A673 (cell line): ENCODE measurements around the gene MKS1. TPM values are rescaled to one million over a fixed set of nuclear protein-coding genes. Genes with fewer than 3 reads are reported as not detected.

Source experiments
- BruUV-seq: library from RNA; stranded (reverse); fragments of 400-500 nt; replicated peaks from 2 replicates; lab custom pipeline; 2021; lab: Mats Ljungman, UMichigan
- CTCF ChIA-PET: fragments of 300-600 bp; sonication (Branson Sonifier 250); formaldehyde crosslinking; loops from one replicate; lab custom pipeline; 2022; ENCODE audit warnings: antibody characterized with exemption; lab: Charles Lee
- POLR2A ChIA-PET: fragments of 300-600 bp; sonication (Branson Sonifier 250); formaldehyde crosslinking; loops from one replicate; lab custom pipeline; 2022; ENCODE audit warnings: antibody characterized with exemption; ENCODE audit not compliant: low non-redundant PET; lab: Charles Lee
- DNase-seq: peaks from one replicate; pipeline ENCODE4 v3.0.0-alpha.2; 2015; ENCODE audit warnings: low spot score
- H3K27ac ChIP-seq: fragments of 200-600 bp; sonication (generic); 2 replicates; pipeline ENCODE4 v1.5.1; 2016; ENCODE audit warnings: mixed run types, low read depth, mild to moderate bottlenecking, mixed read lengths, antibody characterized with exemption, low read length; ENCODE audit not compliant: poor library complexity, severe bottlenecking
- H3K27me3 ChIP-seq: fragments of 200-600 bp; sonication (generic); replicated peaks from 2 replicates; pipeline ENCODE4 v1.6.1; 2017; ENCODE audit warnings: mixed run types, low read depth, mild to moderate bottlenecking, mixed read lengths, antibody characterized with exemption, low read length; ENCODE audit not compliant: insufficient read depth, poor library complexity
- H3K36me3 ChIP-seq: fragments of 200-600 bp; sonication (generic); 2 replicates; pipeline ENCODE4 v1.6.1; 2016; ENCODE audit warnings: mixed run types, mild to moderate bottlenecking, mixed read lengths, antibody characterized with exemption, low read length; ENCODE audit not compliant: insufficient read depth, poor library complexity, severe bottlenecking
- H3K4me1 ChIP-seq: fragments of 200-600 bp; sonication (generic); 2 replicates; pipeline ENCODE4 v1.6.1; 2017; ENCODE audit warnings: mixed run types, mild to moderate bottlenecking, mixed read lengths, antibody characterized with exemption, low read length; ENCODE audit not compliant: insufficient read depth, poor library complexity, severe bottlenecking
- H3K4me3 ChIP-seq: fragments of 200-600 bp; sonication (generic); 2 replicates; pipeline ENCODE4 v1.5.1; 2016; ENCODE audit warnings: low read depth, mixed run types, mild to moderate bottlenecking, mixed read lengths, low read length; ENCODE audit not compliant: poor library complexity, severe bottlenecking
- H3K9me3 ChIP-seq: fragments of 200-600 bp; sonication (generic); 2 replicates; pipeline ENCODE4 v1.6.1; 2016; ENCODE audit warnings: mixed run types, low read depth, mild to moderate bottlenecking, mixed read lengths, antibody characterized with exemption, low read length; ENCODE audit not compliant: poor library complexity, severe bottlenecking
- EZH2 ChIP-seq: fragments of 200-600 bp; sonication (generic); IDR thresholded peaks from 2 replicates; pipeline ENCODE4 v1.6.1; 2017; ENCODE audit warnings: borderline replicate concordance, low read depth, mild to moderate bottlenecking, mixed read lengths, antibody characterized with exemption, low read length; ENCODE audit not compliant: poor library complexity, severe bottlenecking
- intact Hi-C: fragments of 100-400 bp; cut with micrococcal nuclease; formaldehyde crosslinking; loops from one replicate; pipeline ENCODE4 v1.10.0; 2022; ENCODE audit not compliant: unreplicated experiment
- total RNA-seq: library from RNA; stranded (reverse); gene quantifications from 2 replicates; pipeline ENCODE4 v1.2.3, GENCODE V29; 2021
- TF ChIP-seq, protein P1 (sequence below): fragments of 300-800, 200-600 bp; sonication (generic); conservative IDR thresholded peaks from 2 replicates; pipeline ENCODE4 v1.5.1; 2017; ENCODE audit warnings: low read depth, mild to moderate bottlenecking, antibody characterized with exemption, low read length, moderate library complexity, mixed read lengths

The MKS1 gene
- total RNA-seq, 1 experiment from 2014 or later, result 28.1 TPM

DNA sequence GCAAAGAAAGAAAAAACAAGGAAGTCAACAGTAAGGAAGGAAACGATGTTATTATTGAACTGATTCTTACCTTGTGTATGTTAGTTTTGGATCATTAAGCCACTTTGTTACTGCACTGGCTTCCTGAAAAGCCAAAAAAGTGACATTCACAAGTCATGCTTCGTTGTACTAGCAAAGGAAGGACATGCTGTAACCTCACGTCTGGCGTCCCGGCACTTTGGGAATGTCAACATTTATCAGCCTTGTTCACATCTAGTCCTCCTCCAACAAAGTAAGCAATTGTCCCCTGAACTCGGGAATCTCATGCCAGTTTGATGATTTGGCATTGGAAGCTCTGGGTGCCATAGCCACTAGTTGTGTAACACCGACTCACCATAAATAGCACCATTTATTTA lies 731 bp upstream of the MKS1 start:
- Histone ChIP-seq H3K4me3 (peak overlapping the region; percentile 63), H3K27ac (peak overlapping the region; percentile 47), H3K27me3 (no peaks in the 10 kb centered on the region), H3K4me1 (peaks cover 5% of the 10 kb centered on the region), H3K9me3 (no peaks in the 10 kb centered on the region), H3K36me3 (no peaks in the 10 kb centered on the region)
- POLR2A ChIA-PET, result no interaction called here
- TF ChIP-seq, protein P1, sequence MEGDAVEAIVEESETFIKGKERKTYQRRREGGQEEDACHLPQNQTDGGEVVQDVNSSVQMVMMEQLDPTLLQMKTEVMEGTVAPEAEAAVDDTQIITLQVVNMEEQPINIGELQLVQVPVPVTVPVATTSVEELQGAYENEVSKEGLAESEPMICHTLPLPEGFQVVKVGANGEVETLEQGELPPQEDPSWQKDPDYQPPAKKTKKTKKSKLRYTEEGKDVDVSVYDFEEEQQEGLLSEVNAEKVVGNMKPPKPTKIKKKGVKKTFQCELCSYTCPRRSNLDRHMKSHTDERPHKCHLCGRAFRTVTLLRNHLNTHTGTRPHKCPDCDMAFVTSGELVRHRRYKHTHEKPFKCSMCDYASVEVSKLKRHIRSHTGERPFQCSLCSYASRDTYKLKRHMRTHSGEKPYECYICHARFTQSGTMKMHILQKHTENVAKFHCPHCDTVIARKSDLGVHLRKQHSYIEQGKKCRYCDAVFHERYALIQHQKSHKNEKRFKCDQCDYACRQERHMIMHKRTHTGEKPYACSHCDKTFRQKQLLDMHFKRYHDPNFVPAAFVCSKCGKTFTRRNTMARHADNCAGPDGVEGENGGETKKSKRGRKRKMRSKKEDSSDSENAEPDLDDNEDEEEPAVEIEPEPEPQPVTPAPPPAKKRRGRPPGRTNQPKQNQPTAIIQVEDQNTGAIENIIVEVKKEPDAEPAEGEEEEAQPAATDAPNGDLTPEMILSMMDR, result no peak
- TF ChIP-seq EZH2, result no peak
- BruUV-seq, result no TSS peak
- intact Hi-C loops, result no loop called here
- CTCF ChIA-PET, result interaction anchor here (0.7 kb wide), 1 partner anchor 79 kb away, joined by 6 read pairs; no protein-coding TSS in a partner anchor
- DNase-seq, result no peak

DNA sequence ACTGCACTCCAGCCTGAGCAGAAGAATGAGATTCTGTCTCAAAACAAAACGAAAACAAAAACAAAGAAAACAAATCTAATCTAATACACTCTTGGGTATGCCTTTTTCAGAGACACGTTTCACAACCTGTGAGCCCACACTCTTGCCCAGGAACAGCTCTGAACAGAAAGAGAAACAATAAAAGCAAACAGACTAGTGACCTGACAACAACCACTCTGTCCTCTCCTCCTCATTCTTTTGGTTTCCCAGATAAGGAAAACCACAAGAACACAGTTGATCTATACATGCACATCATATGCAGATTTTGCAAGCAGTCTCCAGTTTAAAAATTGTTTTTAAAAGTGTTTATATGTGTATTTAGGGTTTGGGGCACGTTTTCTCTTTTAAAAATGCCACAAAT lies 1.3 kb downstream of the MKS1 start:
- TSS peak; percentile 48 for BruUV-seq
- Histone ChIP-seq H3K27ac (no peak overlapping the region), H3K27me3 (no peaks in the 10 kb centered on the region), H3K4me1 (peaks cover 5% of the 10 kb centered on the region), H3K36me3 (peaks cover 2% of the 10 kb centered on the region), H3K9me3 (no peaks in the 10 kb centered on the region), H3K4me3 (no peak overlapping the region)
- intact Hi-C loops, result no loop called here
- TF ChIP-seq EZH2, result no peak
- TF ChIP-seq, protein P1, result no peak
- CTCF ChIA-PET, result no interaction called here
- POLR2A ChIA-PET, result interaction anchor here (0.6 kb wide), 1 partner anchor 137 kb away, joined by 6 read pairs; no protein-coding TSS in a partner anchor
- DNase-seq, result no peak

DNA sequence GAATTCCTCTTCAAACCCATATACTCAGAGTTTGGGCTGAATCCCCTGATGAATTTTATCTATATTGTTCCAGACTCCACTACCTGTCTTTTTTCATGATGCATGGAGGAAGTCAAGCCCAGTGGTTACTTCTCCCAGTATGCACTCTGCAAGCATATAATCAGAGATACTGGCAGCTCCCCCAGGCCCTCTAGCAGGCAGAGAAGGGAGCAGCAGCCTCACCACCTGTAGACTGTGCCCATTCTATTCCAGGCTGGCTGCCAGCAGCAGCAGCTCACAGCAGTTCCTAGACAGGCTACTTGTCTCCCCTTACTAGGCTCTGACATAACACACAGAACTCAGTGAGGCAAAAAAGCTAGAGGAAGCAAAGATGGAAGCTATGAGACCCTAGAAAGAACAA lies 3.4 kb downstream of the MKS1 start:
- no peak for DNase-seq
- no peaks in the 10 kb centered on the region for H3K9me3 ChIP-seq
- no peaks in the 10 kb centered on the region for H3K27me3 ChIP-seq
- H3K4me3 ChIP-seq, result no peak overlapping the region
- peaks cover 5% of the 10 kb centered on the region for H3K4me1 ChIP-seq
- H3K36me3 ChIP-seq, result peaks cover 11% of the 10 kb centered on the region
- TF ChIP-seq EZH2, result no peak
- TF ChIP-seq, protein P1, result no peak
- ChIA-PET CTCF (no interaction called here), POLR2A (no interaction called here)
- intact Hi-C loops, result no loop called here
- H3K27ac ChIP-seq, result no peak overlapping the region
- no TSS peak for BruUV-seq
